ENCODE data around the gene TXNRD2. TPM values are rescaled to one million over a fixed set of nuclear protein-coding genes. Genes with fewer than 3 reads are reported as not detected.

Gene TXNRD2
- total and polyA plus RNA-seq, 2 donors (not counting 1 experiment from before 2014, with no cell fraction given) = 24.8 to 36.2 TPM

DNA sequence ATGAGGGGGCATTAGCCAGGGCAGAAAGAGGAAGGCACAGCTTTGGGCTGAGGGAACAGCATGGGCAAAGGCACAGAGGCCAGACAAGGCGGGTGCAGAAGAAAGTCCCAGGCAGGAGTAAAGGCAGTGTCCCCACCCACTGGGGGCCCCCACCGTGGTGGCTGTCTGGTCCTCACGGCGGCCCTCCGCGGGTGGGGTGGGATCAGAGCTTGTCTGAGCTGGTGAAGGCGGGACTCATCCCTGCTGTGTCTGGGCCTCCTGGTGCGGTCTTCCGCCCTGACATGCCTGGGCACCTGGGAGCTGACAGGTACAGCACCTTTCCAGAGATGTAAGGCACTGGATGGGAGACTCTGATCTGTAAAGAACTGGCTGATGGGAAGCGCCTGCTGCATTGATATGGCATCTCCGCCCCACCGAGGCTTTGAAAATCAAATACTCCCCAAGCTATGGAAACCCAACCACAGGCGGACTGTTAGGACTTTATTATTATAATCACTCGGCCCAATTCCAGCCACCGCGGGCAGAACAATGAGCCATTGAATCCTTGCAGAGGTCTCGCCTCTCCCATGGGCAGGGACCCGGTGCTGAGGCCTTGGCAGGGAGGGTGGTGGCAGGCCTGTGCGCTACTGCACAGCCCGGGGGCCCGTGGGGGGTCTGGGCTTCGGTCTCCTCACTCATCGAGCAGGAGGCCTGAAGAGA, 72.7 kb downstream of the TXNRD2 start:
- Mint-ChIP-seq H3K4me1 (no peaks in the 10 kb centered on the region), H3K9me3 (ENCODE audit: insufficient read depth) (no peaks in the 10 kb centered on the region), H3K27me3 (no peaks in the 10 kb centered on the region), H3K4me3 (no peak overlapping the region), H3K27ac (no peak overlapping the region)
- no peaks in the 10 kb centered on the region for H3K27me3 ChIP-seq (replicated peaks in 1 of 4; ENCODE audit: control extremely low read depth in 1 of 4, control insufficient read depth in 3 of 4, insufficient read depth in 4 of 4, low read length in 3 of 4)
- intact Hi-C loops (cut with micrococcal nuclease) = no loop called here
- H3K9me3 ChIP-seq (ENCODE audit: control extremely low read depth in 1 of 3, control insufficient read depth in 2 of 3, insufficient read depth in 1 of 3, low read length in 2 of 3) = no peaks in the 10 kb centered on the region
- H3K79me2 ChIP-seq (ENCODE audit: control insufficient read depth, insufficient read depth, low read length) = peaks cover 3% of the 10 kb centered on the region
- TF ChIP-seq, protein P1, sequence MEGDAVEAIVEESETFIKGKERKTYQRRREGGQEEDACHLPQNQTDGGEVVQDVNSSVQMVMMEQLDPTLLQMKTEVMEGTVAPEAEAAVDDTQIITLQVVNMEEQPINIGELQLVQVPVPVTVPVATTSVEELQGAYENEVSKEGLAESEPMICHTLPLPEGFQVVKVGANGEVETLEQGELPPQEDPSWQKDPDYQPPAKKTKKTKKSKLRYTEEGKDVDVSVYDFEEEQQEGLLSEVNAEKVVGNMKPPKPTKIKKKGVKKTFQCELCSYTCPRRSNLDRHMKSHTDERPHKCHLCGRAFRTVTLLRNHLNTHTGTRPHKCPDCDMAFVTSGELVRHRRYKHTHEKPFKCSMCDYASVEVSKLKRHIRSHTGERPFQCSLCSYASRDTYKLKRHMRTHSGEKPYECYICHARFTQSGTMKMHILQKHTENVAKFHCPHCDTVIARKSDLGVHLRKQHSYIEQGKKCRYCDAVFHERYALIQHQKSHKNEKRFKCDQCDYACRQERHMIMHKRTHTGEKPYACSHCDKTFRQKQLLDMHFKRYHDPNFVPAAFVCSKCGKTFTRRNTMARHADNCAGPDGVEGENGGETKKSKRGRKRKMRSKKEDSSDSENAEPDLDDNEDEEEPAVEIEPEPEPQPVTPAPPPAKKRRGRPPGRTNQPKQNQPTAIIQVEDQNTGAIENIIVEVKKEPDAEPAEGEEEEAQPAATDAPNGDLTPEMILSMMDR (IDR thresholded peaks at IDR 0.05) = no peak
- no peak for TF ChIP-seq EZH2 (IDR thresholded peaks at IDR 0.05; ENCODE audit: borderline replicate concordance, insufficient read depth, low read depth, low read length, poor library complexity, severe bottlenecking)
- ChIA-PET POLR2A (no interaction called here), CTCF (no interaction called here)
- no peaks in the 10 kb centered on the region for H4K20me1 ChIP-seq (ENCODE audit: control insufficient read depth, insufficient read depth, low read length, poor library complexity, severe bottlenecking)
- H2AFZ ChIP-seq (ENCODE audit: insufficient read depth, low read depth, low read length, poor library complexity, severe bottlenecking) = no peak overlapping the region
- H3K27ac ChIP-seq (ENCODE audit: low read length in 2 of 2) = no peak overlapping the region
- H3K4me1 ChIP-seq (ENCODE audit: control insufficient read depth in 2 of 2, insufficient read depth in 2 of 2, low read length in 2 of 2) = no peaks in the 10 kb centered on the region
- no peak for ATAC-seq (ENCODE audit: low read depth)
- H3K36me3 ChIP-seq (replicated peaks in 1 of 2; ENCODE audit: control extremely low read depth in 1 of 2, control insufficient read depth in 1 of 2, extremely low read depth in 1 of 2, insufficient read depth in 2 of 2, low read length in 1 of 2) = no peaks in the 10 kb centered on the region
- DNase-seq = no peak
- no peak overlapping the region for H3K4me2 ChIP-seq (replicated peaks; ENCODE audit: low read depth, low read length, poor library complexity, severe bottlenecking)
- no peak overlapping the region for H3K4me3 ChIP-seq (ENCODE audit: control extremely low read depth in 1 of 5, extremely low read depth in 1 of 5, insufficient read depth in 1 of 5, low read depth in 2 of 5, low read length in 4 of 5)
- 97% methylated on average over 18 of the region's 23 CpGs for WGBS (ENCODE audit: insufficient coverage)
- H3K9ac ChIP-seq (ENCODE audit: low read length) = no peak overlapping the region

DNA sequence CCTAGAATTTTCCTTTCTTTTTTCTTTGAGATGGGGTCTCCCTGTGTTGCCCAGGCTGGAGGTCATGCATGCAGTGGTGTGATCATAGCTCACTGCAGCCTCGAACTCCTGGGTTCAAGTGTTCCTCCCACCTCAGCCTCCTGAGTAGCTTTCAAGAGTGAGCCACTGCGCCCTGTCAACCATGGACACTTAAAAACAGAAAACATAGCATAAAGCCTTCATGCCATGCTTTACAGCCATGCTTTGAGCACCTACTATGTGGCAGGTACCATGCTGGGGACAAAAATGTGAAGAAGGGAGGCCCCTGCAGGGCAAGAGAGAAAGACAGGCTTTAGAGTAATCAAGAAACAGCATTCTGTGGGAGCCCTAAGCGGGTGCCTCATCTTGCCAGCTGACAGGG, 73.3 kb downstream of the TXNRD2 start:
- no peaks in the 10 kb centered on the region for H3K27me3 ChIP-seq (replicated peaks in 1 of 4; ENCODE audit: control extremely low read depth in 1 of 4, control insufficient read depth in 3 of 4, insufficient read depth in 4 of 4, low read length in 3 of 4)
- H3K79me2 ChIP-seq (ENCODE audit: control insufficient read depth, insufficient read depth, low read length) = peaks cover 3% of the 10 kb centered on the region
- TF ChIP-seq, protein P1 (IDR thresholded peaks at IDR 0.05) = no peak
- TF ChIP-seq EZH2 (IDR thresholded peaks at IDR 0.05; ENCODE audit: borderline replicate concordance, insufficient read depth, low read depth, low read length, poor library complexity, severe bottlenecking) = no peak
- H2AFZ ChIP-seq (ENCODE audit: insufficient read depth, low read depth, low read length, poor library complexity, severe bottlenecking) = no peak overlapping the region
- no peak overlapping the region for H3K9ac ChIP-seq (ENCODE audit: low read length)
- CTCF ChIA-PET = no interaction called here
- H3K4me3 ChIP-seq (ENCODE audit: control extremely low read depth in 1 of 5, extremely low read depth in 1 of 5, insufficient read depth in 1 of 5, low read depth in 2 of 5, low read length in 4 of 5) = no peak overlapping the region
- H3K4me2 ChIP-seq (replicated peaks; ENCODE audit: low read depth, low read length, poor library complexity, severe bottlenecking) = no peak overlapping the region
- H3K36me3 ChIP-seq (replicated peaks in 1 of 2; ENCODE audit: control extremely low read depth in 1 of 2, control insufficient read depth in 1 of 2, extremely low read depth in 1 of 2, insufficient read depth in 2 of 2, low read length in 1 of 2) = no peaks in the 10 kb centered on the region
- Mint-ChIP-seq H3K27me3 (no peaks in the 10 kb centered on the region), H3K27ac (no peak overlapping the region), H3K4me3 (no peak overlapping the region), H3K9me3 (ENCODE audit: insufficient read depth) (no peaks in the 10 kb centered on the region), H3K4me1 (no peaks in the 10 kb centered on the region)
- H3K27ac ChIP-seq (ENCODE audit: low read length in 2 of 2) = no peak overlapping the region
- no peak for DNase-seq
- H3K9me3 ChIP-seq (ENCODE audit: control extremely low read depth in 1 of 3, control insufficient read depth in 2 of 3, insufficient read depth in 1 of 3, low read length in 2 of 3) = no peaks in the 10 kb centered on the region
- POLR2A ChIA-PET = no interaction called here
- no peaks in the 10 kb centered on the region for H4K20me1 ChIP-seq (ENCODE audit: control insufficient read depth, insufficient read depth, low read length, poor library complexity, severe bottlenecking)
- H3K4me1 ChIP-seq (ENCODE audit: control insufficient read depth in 2 of 2, insufficient read depth in 2 of 2, low read length in 2 of 2) = no peaks in the 10 kb centered on the region
- ATAC-seq (ENCODE audit: low read depth) = no peak
- intact Hi-C loops (cut with micrococcal nuclease) = no loop called here
- 97% methylated on average over 3 of the region's 3 CpGs for WGBS (ENCODE audit: insufficient coverage)
